HT-29 (cell line): ENCODE measurements around the gene IDUA. TPM values are rescaled to one million over a fixed set of nuclear protein-coding genes. Genes with fewer than 3 reads are reported as not detected.
A peak's percentile ranks its signal among the peaks of the same experiment; 100 is the strongest.
"Not testable (repeated sequence)": the region's sequence is repeated elsewhere in the genome, so short reads cannot be mapped to it uniquely, and the experiment has no call there.

ENCODE experiments used
- DNase-seq: peaks from one replicate; pipeline ENCODE4 v3.0.0-alpha.2; 2015; ENCODE audit warnings: low spot score
- total RNA-seq: library from RNA; depleted of rRNA; stranded (reverse); fragments of >200 nt; shearing (Covaris generic); gene quantifications from 2 replicates; pipeline ENCODE4 v1.2.3, GENCODE V29; 2014

The IDUA gene
- total RNA-seq, 1 experiment from 2014 or later, result 53.5 TPM

- no peak for DNase-seq
Observed at GRCh38 chr4:987624-988513, 1.0 kb downstream of the IDUA start.

- no peak for DNase-seq
Observed at GRCh38 chr4:988726-989721, 2.2 kb downstream of the IDUA start.

- no peak for DNase-seq
Observed at GRCh38 chr4:989722-990471, 3.1 kb downstream of the IDUA start.

GRCh38 chr4:990746-991367, 4.0 kb downstream of the IDUA start:
- DNase-seq, result no peak

GRCh38 chr4:991451-992296, 4.8 kb downstream of the IDUA start:
- no peak for DNase-seq

GRCh38 chr4:992297-993110, 5.7 kb downstream of the IDUA start:
- peak; percentile 92 for DNase-seq

- DNase-seq, result peak; percentile 48
Observed at GRCh38 chr4:993111-994029, 6.5 kb downstream of the IDUA start, which contains the start of gene SLC26A1. SLC26A1 (minus strand) TSS chr4:993404; CDS start chr4:991703, 1,701 bp downstream.

- DNase-seq, result no peak
Observed at GRCh38 chr4:995311-996026, 8.6 kb downstream of the IDUA start.

GRCh38 chr4:996030-996996, 9.5 kb downstream of the IDUA start:
- no peak for DNase-seq

- no peak for DNase-seq
Observed at GRCh38 chr4:996997-997374, 10.1 kb downstream of the IDUA start.

- DNase-seq, result no peak
Observed at GRCh38 chr4:997375-998071, 10.7 kb downstream of the IDUA start.

GRCh38 chr4:998096-998691, 11.3 kb downstream of the IDUA start:
- no peak for DNase-seq

- DNase-seq, result not testable (repeated sequence)
Observed at GRCh38 chr4:999240-999863, 12.5 kb downstream of the IDUA start.

- DNase-seq, result no peak
Observed at GRCh38 chr4:999882-1000425, 13.1 kb downstream of the IDUA start.
